Measurements from ENCODE around the gene CCDC40. TPM values are rescaled to one million over a fixed set of nuclear protein-coding genes. Genes with fewer than 3 reads are reported as not detected.

CCDC40 gene
- total and polyA plus RNA-seq, 2 of the 13 experiments (the other 11 are each of a cell fraction or from before 2014, with no cell fraction given), result 4.1 to 5.5 TPM

DNA sequence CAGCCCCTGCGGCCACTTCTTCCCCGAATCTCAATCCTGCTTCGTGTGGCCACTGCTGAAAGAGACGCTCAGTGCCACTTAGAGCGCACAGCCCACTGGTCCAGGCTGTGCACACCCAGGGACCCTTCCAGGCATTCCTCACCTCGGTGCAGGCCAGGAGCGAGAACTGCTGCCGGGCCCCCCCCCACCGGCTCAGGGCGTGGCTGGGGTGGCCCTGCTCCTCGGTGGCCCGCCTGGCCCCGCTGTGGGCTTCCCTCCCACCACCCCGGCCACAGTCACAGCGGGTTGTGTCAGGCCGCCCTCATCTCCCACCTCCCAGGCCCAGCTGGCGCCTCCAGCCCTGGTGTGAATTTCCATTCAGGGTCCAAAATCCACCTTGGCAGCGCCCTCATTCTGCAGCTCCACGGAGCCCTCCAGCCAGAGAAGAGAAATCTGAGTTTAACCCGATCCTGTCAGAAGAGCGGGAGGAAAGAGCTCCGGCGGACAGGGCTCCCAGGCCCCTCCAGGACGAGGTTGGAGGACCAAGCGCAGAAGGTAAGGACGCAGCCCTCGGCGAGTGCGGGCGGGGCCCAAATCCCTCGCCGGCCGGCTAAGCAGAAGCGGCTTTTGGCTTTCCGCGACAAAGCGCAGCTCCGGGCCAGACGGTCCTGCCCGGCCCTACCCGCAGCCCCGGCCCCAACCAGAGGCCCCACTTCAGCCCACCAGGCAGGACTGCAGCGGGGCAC lies 12.8 kb upstream of the CCDC40 start (continued):
- TF ChIP-seq PITX1 (CRISPR knock-in tag; IDR thresholded peaks at IDR 0.05) (peak; percentile 32; the same call in 1 of the 2 replicates), NPAS2 (CRISPR knock-in tag; IDR thresholded peaks at IDR 0.05; ENCODE audit: borderline replicate concordance) (no peak; the same call in 1 of the 2 replicates), ATRX (CRISPR knock-in tag; IDR thresholded peaks at IDR 0.05; ENCODE audit: borderline replicate concordance) (no peak), ZNF772 (CRISPR knock-in tag; IDR thresholded peaks at IDR 0.05) (peak; percentile 90), TOPORS (CRISPR knock-in tag; IDR thresholded peaks at IDR 0.05) (peak; percentile 63; the same call in 1 of the 2 replicates), ZNF331 (CRISPR knock-in tag; IDR thresholded peaks at IDR 0.05) (peak; percentile 85), PRMT3 (CRISPR knock-in tag; IDR thresholded peaks at IDR 0.05; ENCODE audit: borderline replicate concordance, low read depth) (peak; percentile 50; the same call in 1 of the 2 replicates), TMF1 (CRISPR knock-in tag; IDR thresholded peaks at IDR 0.05; ENCODE audit: low read depth) (peak; percentile 87), ZNF383 (CRISPR knock-in tag; IDR thresholded peaks at IDR 0.05; ENCODE audit: borderline replicate concordance) (0 out of 2 replicates have a peak, but pooled peaks have one; percentile 40), ZNF703 (CRISPR knock-in tag; IDR thresholded peaks at IDR 0.05; ENCODE audit: borderline replicate concordance) (peak; percentile 20; the same call in 1 of the 2 replicates), SP5 (CRISPR knock-in tag; IDR thresholded peaks at IDR 0.05; ENCODE audit: borderline replicate concordance, low read depth) (peak; percentile 82), PHF20 (CRISPR knock-in tag; IDR thresholded peaks at IDR 0.05) (peak; percentile 48; the same call in 1 of the 2 replicates), ZNF556 (CRISPR knock-in tag; IDR thresholded peaks at IDR 0.05; ENCODE audit: borderline replicate concordance) (peak; percentile 61; the same call in 1 of the 2 replicates), KMT2A (CRISPR knock-in tag; IDR thresholded peaks at IDR 0.05) (peak; percentile 78), HOXA3 (CRISPR knock-in tag; IDR thresholded peaks at IDR 0.05) (0 out of 2 replicates have a peak, but pooled peaks have one; percentile 31), ZNF883 (CRISPR knock-in tag; IDR thresholded peaks at IDR 0.05; ENCODE audit: not compliant biosample characterization) (peak; percentile 37), ZNF224 (CRISPR knock-in tag; IDR thresholded peaks at IDR 0.05) (0 out of 2 replicates have a peak, but pooled peaks have one; percentile 64), XRCC5 (optimal IDR thresholded peaks at IDR 0.05; ENCODE audit: low read length) (peak; percentile 91), RARA (CRISPR knock-in tag; IDR thresholded peaks at IDR 0.05) (peak; percentile 56), ZNF678 (CRISPR knock-in tag; IDR thresholded peaks at IDR 0.05) (no peak), MED8 (CRISPR knock-in tag; IDR thresholded peaks at IDR 0.05; ENCODE audit: insufficient replicate concordance) (peak; percentile 68), ZNF792 (CRISPR knock-in tag; IDR thresholded peaks at IDR 0.05) (0 out of 2 replicates have a peak, but pooled peaks have one; percentile 69), CBX1 (IDR thresholded peaks at IDR 0.05; ENCODE audit: low read depth) (no peak), ZNF543 (CRISPR knock-in tag; IDR thresholded peaks at IDR 0.05) (peak; percentile 100), ARNTL (CRISPR knock-in tag; IDR thresholded peaks at IDR 0.05) (peak; percentile 77; the same call in 1 of the 2 replicates)
- TF ChIP-seq, protein P1, sequence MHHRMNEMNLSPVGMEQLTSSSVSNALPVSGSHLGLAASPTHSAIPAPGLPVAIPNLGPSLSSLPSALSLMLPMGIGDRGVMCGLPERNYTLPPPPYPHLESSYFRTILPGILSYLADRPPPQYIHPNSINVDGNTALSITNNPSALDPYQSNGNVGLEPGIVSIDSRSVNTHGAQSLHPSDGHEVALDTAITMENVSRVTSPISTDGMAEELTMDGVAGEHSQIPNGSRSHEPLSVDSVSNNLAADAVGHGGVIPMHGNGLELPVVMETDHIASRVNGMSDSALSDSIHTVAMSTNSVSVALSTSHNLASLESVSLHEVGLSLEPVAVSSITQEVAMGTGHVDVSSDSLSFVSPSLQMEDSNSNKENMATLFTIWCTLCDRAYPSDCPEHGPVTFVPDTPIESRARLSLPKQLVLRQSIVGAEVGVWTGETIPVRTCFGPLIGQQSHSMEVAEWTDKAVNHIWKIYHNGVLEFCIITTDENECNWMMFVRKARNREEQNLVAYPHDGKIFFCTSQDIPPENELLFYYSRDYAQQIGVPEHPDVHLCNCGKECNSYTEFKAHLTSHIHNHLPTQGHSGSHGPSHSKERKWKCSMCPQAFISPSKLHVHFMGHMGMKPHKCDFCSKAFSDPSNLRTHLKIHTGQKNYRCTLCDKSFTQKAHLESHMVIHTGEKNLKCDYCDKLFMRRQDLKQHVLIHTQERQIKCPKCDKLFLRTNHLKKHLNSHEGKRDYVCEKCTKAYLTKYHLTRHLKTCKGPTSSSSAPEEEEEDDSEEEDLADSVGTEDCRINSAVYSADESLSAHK (CRISPR knock-in tag; IDR thresholded peaks at IDR 0.05; ENCODE audit: borderline replicate concordance), result peak; percentile 86; the same call in 1 of the 2 replicates
- TF ChIP-seq, protein P2, sequence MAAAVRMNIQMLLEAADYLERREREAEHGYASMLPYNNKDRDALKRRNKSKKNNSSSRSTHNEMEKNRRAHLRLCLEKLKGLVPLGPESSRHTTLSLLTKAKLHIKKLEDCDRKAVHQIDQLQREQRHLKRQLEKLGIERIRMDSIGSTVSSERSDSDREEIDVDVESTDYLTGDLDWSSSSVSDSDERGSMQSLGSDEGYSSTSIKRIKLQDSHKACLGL (CRISPR knock-in tag; IDR thresholded peaks at IDR 0.05), result peak; percentile 70; the same call in 1 of the 2 replicates
